A673 (cell line): ENCODE measurements around the gene VIM.

Source experiments
- CTCF ChIP-seq: fragments of 300-800, 200-600 bp; sonication (generic); conservative IDR thresholded peaks from 2 replicates; pipeline ENCODE4 v1.5.1; 2017; ENCODE audit warnings: low read depth, mild to moderate bottlenecking, antibody characterized with exemption, low read length, moderate library complexity, mixed read lengths
- EZH2 ChIP-seq: fragments of 200-600 bp; sonication (generic); IDR thresholded peaks from 2 replicates; pipeline ENCODE4 v1.6.1; 2017; ENCODE audit warnings: borderline replicate concordance, low read depth, mild to moderate bottlenecking, mixed read lengths, antibody characterized with exemption, low read length; ENCODE audit not compliant: poor library complexity, severe bottlenecking

GRCh38 chr10:17226891-17227303 lies 1.1 kb upstream of the VIM start:
- TF ChIP-seq CTCF, result no peak
- TF ChIP-seq EZH2, result no peak
